Muscle layer of duodenum (tissue), 2 donors: ENCODE measurements around the gene MARCHF2.
A peak's percentile ranks its signal among the peaks of the same experiment; 100 is the strongest.
"Not testable (repeated sequence)": the region's sequence is repeated elsewhere in the genome, so short reads cannot be mapped to it uniquely, and the experiment has no call there.

Experiments
- H3K27ac ChIP-seq: one replicate; pipeline ENCODE4 v1.7.0; 2013; ENCODE audit warnings: mild to moderate bottlenecking, low read length
- H3K27me3 ChIP-seq: one replicate; pipeline ENCODE4 v1.7.0; 2013; ENCODE audit warnings: low read depth, mild to moderate bottlenecking, control low read depth, low read length
- H3K36me3 ChIP-seq, 2 donors: one replicate each; pipeline ENCODE4 v1.7.0; 2013; ENCODE audit warnings: low read length in 2 of 2, control low read depth in 1 of 2, mild to moderate bottlenecking in 1 of 2; ENCODE audit not compliant: insufficient read depth in 2 of 2, control insufficient read depth in 1 of 2
- H3K4me1 ChIP-seq, 2 donors: one replicate each; pipeline ENCODE4 v1.7.0; 2013; ENCODE audit warnings: low read length in 2 of 2, mild to moderate bottlenecking in 2 of 2, control low read depth in 1 of 2, moderate library complexity in 1 of 2; ENCODE audit not compliant: insufficient read depth in 2 of 2, control insufficient read depth in 1 of 2
- H3K4me3 ChIP-seq, 2 donors: one replicate each; pipeline ENCODE4 v1.7.0; 2013; ENCODE audit warnings: low read length in 2 of 2, low read depth in 1 of 2, mild to moderate bottlenecking in 1 of 2
- H3K9me3 ChIP-seq, 2 donors: one replicate each; pipeline ENCODE4 v1.7.0; 2013; ENCODE audit warnings: low read length in 2 of 2, control low read depth in 1 of 2, mild to moderate bottlenecking in 1 of 2; ENCODE audit not compliant: control insufficient read depth in 1 of 2
- donor health status: healthy.

MARCHF2 gene

GRCh38 chr19:8398311-8398771 is 14.8 kb upstream of the MARCHF2 start:
- no peak overlapping the region for H3K4me3 ChIP-seq
- peaks cover 11 to 23% of the 10 kb centered on the region in 2 donors for H3K36me3 ChIP-seq
- peaks cover 0 to 39% of the 10 kb centered on the region in 2 donors for H3K4me1 ChIP-seq
- no peaks in the 10 kb centered on the region for H3K27me3 ChIP-seq
- H3K9me3 ChIP-seq = no peaks in the 10 kb centered on the region
- H3K27ac ChIP-seq = no peak overlapping the region

GRCh38 chr19:8399681-8400188 is 13.4 kb upstream of the MARCHF2 start:
- Histone ChIP-seq H3K4me3 (no peak overlapping the region), H3K27me3 (no peaks in the 10 kb centered on the region), H3K4me1 (peaks cover 0 to 33% of the 10 kb centered on the region in 2 donors), H3K36me3 (peaks cover 11 to 32% of the 10 kb centered on the region in 2 donors), H3K9me3 (no peaks in the 10 kb centered on the region), H3K27ac (no peak overlapping the region)

- Histone ChIP-seq H3K27me3 (no peaks in the 10 kb centered on the region), H3K4me3 (no peak overlapping the region), H3K36me3 (peaks cover 11 to 36% of the 10 kb centered on the region in 2 donors), H3K4me1 (peaks cover 0 to 23% of the 10 kb centered on the region in 2 donors), H3K27ac (no peak overlapping the region), H3K9me3 (no peaks in the 10 kb centered on the region)
These were observed 11.1 kb upstream of the MARCHF2 start for GRCh38 chr19:8401981-8402411.

GRCh38 chr19:8403098-8403819 is 9.8 kb upstream of the MARCHF2 start:
- H3K27me3 ChIP-seq = no peaks in the 10 kb centered on the region
- H3K36me3 ChIP-seq = peaks cover 11 to 36% of the 10 kb centered on the region in 2 donors
- H3K4me3 ChIP-seq = peak overlapping the region in 1 of 2 donors; percentile 51
- peaks cover 0 to 11% of the 10 kb centered on the region in 2 donors for H3K4me1 ChIP-seq
- H3K27ac ChIP-seq = no peak overlapping the region
- H3K9me3 ChIP-seq = no peaks in the 10 kb centered on the region

GRCh38 chr19:8403820-8404109 is 9.3 kb upstream of the MARCHF2 start:
- Histone ChIP-seq H3K9me3 (no peaks in the 10 kb centered on the region), H3K27ac (no peak overlapping the region), H3K4me3 (peak overlapping the region in 1 of 2 donors; percentile 51), H3K36me3 (peaks cover 11 to 36% of the 10 kb centered on the region in 2 donors), H3K27me3 (no peaks in the 10 kb centered on the region), H3K4me1 (peaks cover 0 to 8% of the 10 kb centered on the region in 2 donors)

- H3K4me3 ChIP-seq = peak overlapping the region in 1 of 2 donors; percentile 51
- peaks cover 11 to 30% of the 10 kb centered on the region in 2 donors for H3K36me3 ChIP-seq
- H3K9me3 ChIP-seq = no peaks in the 10 kb centered on the region
- H3K27ac ChIP-seq = no peak overlapping the region
- peaks cover 0 to 8% of the 10 kb centered on the region in 2 donors for H3K4me1 ChIP-seq
- no peaks in the 10 kb centered on the region for H3K27me3 ChIP-seq
These were observed 8.5 kb upstream of the MARCHF2 start for GRCh38 chr19:8404391-8405151.

- not testable (repeated sequence) for H3K36me3 ChIP-seq, H3K4me3 ChIP-seq, H3K27ac ChIP-seq, H3K27me3 ChIP-seq, H3K9me3 ChIP-seq
- peaks cover 4 to 23% of the 10 kb centered on the region in 2 donors for H3K4me1 ChIP-seq
These were observed 2.4 kb upstream of the MARCHF2 start for GRCh38 chr19:8410718-8411117.

- peaks cover 8 to 43% of the 10 kb centered on the region in 2 donors for H3K4me1 ChIP-seq
- no peaks in the 10 kb centered on the region for H3K27me3 ChIP-seq
- no peaks in the 10 kb centered on the region for H3K36me3 ChIP-seq
- H3K9me3 ChIP-seq = no peaks in the 10 kb centered on the region
- peak overlapping the region; percentile 81 to 86 for H3K4me3 ChIP-seq
- H3K27ac ChIP-seq = no peak overlapping the region
These were observed 507 bp downstream of the MARCHF2 start for GRCh38 chr19:8413629-8413995.

- peak overlapping the region; percentile 39 for H3K27ac ChIP-seq
These were observed 3.7 kb downstream of the MARCHF2 start for GRCh38 chr19:8416796-8417195.

GRCh38 chr19:8421484-8422461 is 8.7 kb downstream of the MARCHF2 start:
- Histone ChIP-seq H3K27ac (no peak overlapping the region), H3K4me3 (no peak overlapping the region), H3K27me3 (no peaks in the 10 kb centered on the region), H3K9me3 (no peaks in the 10 kb centered on the region), H3K4me1 (peaks cover 7 to 20% of the 10 kb centered on the region in 2 donors), H3K36me3 (peaks cover 0 to 14% of the 10 kb centered on the region in 2 donors)

More at GRCh38 chr19:8416796-8417195, 3.7 kb downstream of the MARCHF2 start:
- Histone ChIP-seq H3K36me3 (peaks cover 0 to 3% of the 10 kb centered on the region in 2 donors), H3K4me3 (no peak overlapping the region), H3K9me3 (no peaks in the 10 kb centered on the region), H3K27me3 (no peaks in the 10 kb centered on the region), H3K4me1 (peaks cover 8 to 43% of the 10 kb centered on the region in 2 donors)
